ENCODE measurements around the gene COX18.

Gene COX18

GRCh38 chr4:73007526-73008100 is 61.9 kb downstream of the COX18 start:
- Histone ChIP-seq H3K9ac (ENCODE audit: low read length) (no peak overlapping the region), H3K36me3 (ENCODE audit: control insufficient read depth, insufficient read depth, low read length) (no peaks in the 10 kb centered on the region), H3K4me1 (ENCODE audit: control insufficient read depth, insufficient read depth, low read length) (no peaks in the 10 kb centered on the region), H3K4me3 (ENCODE audit: low read length) (no peak overlapping the region), H3K9me3 (ENCODE audit: control insufficient read depth, low read length) (no peaks in the 10 kb centered on the region), H3K27me3 (ENCODE audit: control insufficient read depth, insufficient read depth, low read length) (no peaks in the 10 kb centered on the region)

- Histone ChIP-seq H3K9me3 (ENCODE audit: control insufficient read depth, low read length) (no peaks in the 10 kb centered on the region), H3K4me1 (ENCODE audit: control insufficient read depth, insufficient read depth, low read length) (no peaks in the 10 kb centered on the region), H3K36me3 (ENCODE audit: control insufficient read depth, insufficient read depth, low read length) (no peaks in the 10 kb centered on the region), H3K9ac (ENCODE audit: low read length) (no peak overlapping the region), H3K4me3 (ENCODE audit: low read length) (no peak overlapping the region), H3K27me3 (ENCODE audit: control insufficient read depth, insufficient read depth, low read length) (no peaks in the 10 kb centered on the region)
Observed at GRCh38 chr4:73006286-73006990, 63.1 kb downstream of the COX18 start.

- H3K27me3 ChIP-seq (ENCODE audit: control insufficient read depth, insufficient read depth, low read length), result no peaks in the 10 kb centered on the region
- no peak overlapping the region for H3K4me3 ChIP-seq (ENCODE audit: low read length)
- no peaks in the 10 kb centered on the region for H3K36me3 ChIP-seq (ENCODE audit: control insufficient read depth, insufficient read depth, low read length)
- no peaks in the 10 kb centered on the region for H3K4me1 ChIP-seq (ENCODE audit: control insufficient read depth, insufficient read depth, low read length)
- no peak overlapping the region for H3K9ac ChIP-seq (ENCODE audit: low read length)
- no peaks in the 10 kb centered on the region for H3K9me3 ChIP-seq (ENCODE audit: control insufficient read depth, low read length)
Observed at GRCh38 chr4:73005514-73005913, 64.0 kb downstream of the COX18 start.

Data from mucosa of stomach (tissue), 1 donor.